ENCODE results near the gene KRTAP17-1. TPM values are rescaled to one million over a fixed set of nuclear protein-coding genes. Genes with fewer than 3 reads are reported as not detected.
A peak's percentile ranks its signal among the peaks of the same experiment; 100 is the strongest.
"Not testable (repeated sequence)": the region's sequence is repeated elsewhere in the genome, so short reads cannot be mapped to it uniquely, and the experiment has no call there.

KRTAP17-1 gene
- total and polyA plus RNA-seq, 2 donors: not detected

GRCh38 chr17:41307647-41308046 is 7.9 kb downstream of the KRTAP17-1 start:
- Histone ChIP-seq H3K36me3 (ENCODE audit: insufficient read depth) (no peaks in the 10 kb centered on the region), H3K4me1 (ENCODE audit: insufficient read depth) (no peaks in the 10 kb centered on the region), H3K4me3 (ENCODE audit: low read depth, low read length) (no peak overlapping the region), H3K27ac (ENCODE audit: low read depth) (no peak overlapping the region)
- 78% methylated on average over 9 of the region's 9 CpGs for WGBS
- DNase-seq (ENCODE audit: extremely low spot score): no peak

- whole genome bisulfite sequencing: 84% methylated on average over 12 of the region's 12 CpGs
- Histone ChIP-seq H3K27ac (ENCODE audit: low read depth) (no peak overlapping the region), H3K4me3 (ENCODE audit: low read depth, low read length) (no peak overlapping the region), H3K36me3 (ENCODE audit: insufficient read depth) (no peaks in the 10 kb centered on the region), H3K4me1 (ENCODE audit: insufficient read depth) (no peaks in the 10 kb centered on the region)
- no peak for DNase-seq (ENCODE audit: extremely low spot score)
These were observed 11.4 kb downstream of the KRTAP17-1 start for GRCh38 chr17:41304091-41304490.

GRCh38 chr17:41302981-41303380 is 12.5 kb downstream of the KRTAP17-1 start:
- H3K4me3 ChIP-seq (ENCODE audit: low read depth, low read length): no peak overlapping the region
- H3K4me1 ChIP-seq (ENCODE audit: insufficient read depth): no peaks in the 10 kb centered on the region
- no peak for DNase-seq (ENCODE audit: extremely low spot score)
- no peaks in the 10 kb centered on the region for H3K36me3 ChIP-seq (ENCODE audit: insufficient read depth)
- WGBS: 89% methylated on average over 4 of the region's 4 CpGs
- H3K27ac ChIP-seq (ENCODE audit: low read depth): no peak overlapping the region

- 65% methylated on average over 11 of the region's 11 CpGs for WGBS
- no peaks in the 10 kb centered on the region for H3K36me3 ChIP-seq (ENCODE audit: insufficient read depth)
- no peaks in the 10 kb centered on the region for H3K4me1 ChIP-seq (ENCODE audit: insufficient read depth)
- no peak within 1 kb of the TSS for H3K4me3 ChIP-seq (ENCODE audit: low read depth, low read length)
- H3K27ac ChIP-seq (ENCODE audit: low read depth): no peak within 1 kb of the TSS
- no peak for DNase-seq (ENCODE audit: extremely low spot score)
These were observed 13.3 kb downstream of the KRTAP17-1 start, which contains the start of gene KRTAP29-1 for GRCh38 chr17:41301916-41302901. KRTAP29-1 (minus strand) TSS chr17:41302851; CDS start chr17:41302851, 0 bp downstream.

- 67% methylated on average over 5 of the region's 5 CpGs for WGBS
- Histone ChIP-seq H3K36me3 (ENCODE audit: insufficient read depth) (no peaks in the 10 kb centered on the region), H3K4me3 (ENCODE audit: low read depth, low read length) (no peak overlapping the region), H3K4me1 (ENCODE audit: insufficient read depth) (no peaks in the 10 kb centered on the region), H3K27ac (ENCODE audit: low read depth) (no peak overlapping the region)
- DNase-seq (ENCODE audit: extremely low spot score): peak; percentile 67
These were observed 14.2 kb downstream of the KRTAP17-1 start for GRCh38 chr17:41301204-41301790.

- Histone ChIP-seq H3K4me3 (ENCODE audit: low read depth, low read length) (no peak overlapping the region), H3K27ac (ENCODE audit: low read depth) (no peak overlapping the region), H3K4me1 (ENCODE audit: insufficient read depth) (no peaks in the 10 kb centered on the region), H3K36me3 (ENCODE audit: insufficient read depth) (no peaks in the 10 kb centered on the region)
- no peak for DNase-seq (ENCODE audit: extremely low spot score)
- 84% methylated on average over 20 of the region's 20 CpGs for WGBS
These were observed 16.9 kb downstream of the KRTAP17-1 start for GRCh38 chr17:41298458-41299135.

- H3K27ac ChIP-seq (ENCODE audit: low read depth): no peak overlapping the region
- 20% methylated on average over 1 of the region's 1 CpG for WGBS
- DNase-seq (ENCODE audit: extremely low spot score): peak; percentile 50
- no peak overlapping the region for H3K4me3 ChIP-seq (ENCODE audit: low read depth, low read length)
- no peaks in the 10 kb centered on the region for H3K4me1 ChIP-seq (ENCODE audit: insufficient read depth)
- H3K36me3 ChIP-seq (ENCODE audit: insufficient read depth): no peaks in the 10 kb centered on the region
These were observed 18.7 kb downstream of the KRTAP17-1 start for GRCh38 chr17:41296846-41297245.

- H3K36me3 ChIP-seq (ENCODE audit: insufficient read depth): no peaks in the 10 kb centered on the region
- no peak for DNase-seq (ENCODE audit: extremely low spot score)
- no peak overlapping the region for H3K27ac ChIP-seq (ENCODE audit: low read depth)
- no peak overlapping the region for H3K4me3 ChIP-seq (ENCODE audit: low read depth, low read length)
- WGBS: 75% methylated on average over 1 of the region's 1 CpG
- H3K4me1 ChIP-seq (ENCODE audit: insufficient read depth): no peaks in the 10 kb centered on the region
These were observed 21.5 kb downstream of the KRTAP17-1 start for GRCh38 chr17:41294016-41294415.

- no peak overlapping the region for H3K27ac ChIP-seq (ENCODE audit: low read depth)
- WGBS: 86% methylated on average over 3 of the region's 3 CpGs
- peaks cover 1% of the 10 kb centered on the region for H3K4me1 ChIP-seq (ENCODE audit: insufficient read depth)
- DNase-seq (ENCODE audit: extremely low spot score): no peak
- H3K4me3 ChIP-seq (ENCODE audit: low read depth, low read length): no peak overlapping the region
- no peaks in the 10 kb centered on the region for H3K36me3 ChIP-seq (ENCODE audit: insufficient read depth)
These were observed 28.5 kb downstream of the KRTAP17-1 start for GRCh38 chr17:41287050-41287449.

- H3K27ac ChIP-seq (ENCODE audit: low read depth): no peak overlapping the region
- WGBS: 57% methylated on average over 2 of the region's 2 CpGs
- no peaks in the 10 kb centered on the region for H3K36me3 ChIP-seq (ENCODE audit: insufficient read depth)
- H3K4me1 ChIP-seq (ENCODE audit: insufficient read depth): peaks cover 1% of the 10 kb centered on the region
- no peak overlapping the region for H3K4me3 ChIP-seq (ENCODE audit: low read depth, low read length)
- DNase-seq (ENCODE audit: extremely low spot score): no peak
These were observed 31.0 kb downstream of the KRTAP17-1 start for GRCh38 chr17:41284546-41284945.

GRCh38 chr17:41284043-41284442 is 31.5 kb downstream of the KRTAP17-1 start:
- DNase-seq (ENCODE audit: extremely low spot score): no peak
- H3K36me3 ChIP-seq (ENCODE audit: insufficient read depth): no peaks in the 10 kb centered on the region
- peaks cover 1% of the 10 kb centered on the region for H3K4me1 ChIP-seq (ENCODE audit: insufficient read depth)
- no peak overlapping the region for H3K27ac ChIP-seq (ENCODE audit: low read depth)
- H3K4me3 ChIP-seq (ENCODE audit: low read depth, low read length): no peak overlapping the region
- WGBS: 44% methylated on average over 3 of the region's 3 CpGs

GRCh38 chr17:41278176-41278955 is 37.1 kb downstream of the KRTAP17-1 start:
- Histone ChIP-seq H3K4me3 (ENCODE audit: low read depth, low read length) (no peak overlapping the region), H3K36me3 (ENCODE audit: insufficient read depth) (no peaks in the 10 kb centered on the region), H3K27ac (ENCODE audit: low read depth) (no peak overlapping the region), H3K4me1 (ENCODE audit: insufficient read depth) (no peaks in the 10 kb centered on the region)
- 86% methylated on average over 3 of the region's 3 CpGs for WGBS
- no peak for DNase-seq (ENCODE audit: extremely low spot score)

GRCh38 chr17:41275648-41276190 is 39.8 kb downstream of the KRTAP17-1 start, which contains the start of gene KRTAP9-7:
KRTAP9-7 (plus strand) TSS chr17:41275698; CDS start chr17:41275698, 0 bp downstream.
- not testable (repeated sequence) for H3K4me1 ChIP-seq (ENCODE audit: insufficient read depth); H3K4me3 ChIP-seq (ENCODE audit: low read depth, low read length); H3K27ac ChIP-seq (ENCODE audit: low read depth); H3K36me3 ChIP-seq (ENCODE audit: insufficient read depth); DNase-seq (ENCODE audit: extremely low spot score)
- 78% methylated on average over 3 of the region's 3 CpGs for WGBS
